DND-41 (cell line): ENCODE measurements around the gene SYT6.

Source experiments
- CTCF ChIP-seq: IDR thresholded peaks from 2 replicates; pipeline ENCODE4 v1.5.1; 2012; ENCODE audit warnings: borderline replicate concordance, low read length, moderate library complexity, mild to moderate bottlenecking; ENCODE audit not compliant: poor library complexity, severe bottlenecking; ENCODE audit errors: extremely low read depth
- EZH2 ChIP-seq: IDR thresholded peaks from 3 replicates; pipeline ENCODE4 v1.6.1; 2012; ENCODE audit warnings: borderline replicate concordance, low read depth, mild to moderate bottlenecking, moderate library complexity, low read length, inconsistent platforms; ENCODE audit not compliant: severe bottlenecking

- no peak for TF ChIP-seq CTCF
- no peak for TF ChIP-seq EZH2
Measured at GRCh38 chr1:114107474-114108435, 45.9 kb downstream of the SYT6 start.
